Activated T-cell treated with anti-CD3 and anti-CD28 coated beads for 1 hour (primary cell): ENCODE measurements around the gene CTBP2.
"Not testable (repeated sequence)": the region's sequence is repeated elsewhere in the genome, so short reads cannot be mapped to it uniquely, and the experiment has no call there.

Source experiments
- DNase-seq: peaks from one replicate; pipeline ENCODE4 v3.0.0-alpha.2; 2020; ENCODE audit warnings: low read depth

Gene CTBP2

GRCh38 chr10:125158601-125159485 is 1.5 kb downstream of the CTBP2 start:
- no peak for DNase-seq

- DNase-seq, result no peak
Measured at GRCh38 chr10:125158275-125158600, 2.1 kb downstream of the CTBP2 start.

- no peak for DNase-seq
Measured at GRCh38 chr10:125157505-125157904, 2.9 kb downstream of the CTBP2 start.

GRCh38 chr10:125156739-125157480 is 3.5 kb downstream of the CTBP2 start:
- no peak for DNase-seq

DNA sequence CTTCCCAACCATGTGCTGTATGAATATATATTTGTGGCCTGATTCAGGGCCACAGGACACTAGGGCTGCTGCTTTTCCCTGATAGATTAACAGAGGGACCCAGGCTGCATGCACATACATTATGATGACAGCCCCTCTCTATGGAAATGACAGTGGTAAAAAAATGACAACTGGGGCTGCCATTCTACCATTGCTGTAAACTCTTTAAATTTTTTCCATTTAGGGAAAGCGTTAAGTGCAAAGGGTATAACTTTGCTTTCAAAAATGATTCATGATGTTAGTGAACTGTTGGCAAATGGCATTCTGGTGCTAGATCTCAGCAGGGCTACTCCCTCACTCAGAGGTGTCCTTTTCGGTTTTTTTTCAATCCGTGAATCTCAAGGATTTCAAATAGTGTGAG is 4.2 kb downstream of the CTBP2 start:
- DNase-seq, result no peak

DNA sequence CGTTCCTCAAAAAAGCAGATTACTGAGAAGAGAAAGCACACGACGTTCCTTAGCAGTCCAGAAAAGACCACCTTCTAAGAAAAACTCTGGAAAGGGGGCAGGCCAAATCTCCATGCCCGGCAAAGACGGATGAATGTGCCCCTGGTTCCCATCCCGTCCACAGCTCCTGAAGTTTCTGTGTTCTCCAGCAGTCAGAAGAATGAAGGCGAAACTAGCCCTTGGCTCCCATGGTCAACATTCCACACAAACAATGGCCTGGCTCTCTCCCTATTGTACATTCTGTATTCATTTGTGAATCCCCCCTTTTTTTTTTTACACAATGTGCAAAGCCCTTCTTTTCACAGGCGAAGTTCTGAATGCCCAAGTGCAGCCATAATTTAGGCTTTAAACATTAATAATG is 5.3 kb downstream of the CTBP2 start:
- no peak for DNase-seq

DNA sequence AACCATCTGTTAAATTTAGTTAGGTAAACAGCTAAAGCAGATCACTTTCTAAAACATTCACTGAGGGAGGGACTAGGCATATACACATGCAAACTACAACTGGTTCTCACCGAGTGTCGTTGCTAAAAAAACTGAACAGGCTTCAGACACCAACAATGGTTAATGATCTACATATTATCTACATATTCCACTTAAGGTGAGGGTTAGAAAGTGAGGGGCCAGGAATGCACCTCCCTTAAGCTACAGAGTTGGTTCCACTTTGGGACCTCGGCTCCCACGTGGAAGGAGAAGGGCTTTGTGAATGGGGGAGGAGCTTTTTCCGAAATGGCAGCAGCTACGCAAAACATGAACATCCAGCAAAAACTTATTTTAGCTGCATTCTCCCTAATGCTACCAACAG is 5.8 kb downstream of the CTBP2 start:
- DNase-seq, result no peak

DNA sequence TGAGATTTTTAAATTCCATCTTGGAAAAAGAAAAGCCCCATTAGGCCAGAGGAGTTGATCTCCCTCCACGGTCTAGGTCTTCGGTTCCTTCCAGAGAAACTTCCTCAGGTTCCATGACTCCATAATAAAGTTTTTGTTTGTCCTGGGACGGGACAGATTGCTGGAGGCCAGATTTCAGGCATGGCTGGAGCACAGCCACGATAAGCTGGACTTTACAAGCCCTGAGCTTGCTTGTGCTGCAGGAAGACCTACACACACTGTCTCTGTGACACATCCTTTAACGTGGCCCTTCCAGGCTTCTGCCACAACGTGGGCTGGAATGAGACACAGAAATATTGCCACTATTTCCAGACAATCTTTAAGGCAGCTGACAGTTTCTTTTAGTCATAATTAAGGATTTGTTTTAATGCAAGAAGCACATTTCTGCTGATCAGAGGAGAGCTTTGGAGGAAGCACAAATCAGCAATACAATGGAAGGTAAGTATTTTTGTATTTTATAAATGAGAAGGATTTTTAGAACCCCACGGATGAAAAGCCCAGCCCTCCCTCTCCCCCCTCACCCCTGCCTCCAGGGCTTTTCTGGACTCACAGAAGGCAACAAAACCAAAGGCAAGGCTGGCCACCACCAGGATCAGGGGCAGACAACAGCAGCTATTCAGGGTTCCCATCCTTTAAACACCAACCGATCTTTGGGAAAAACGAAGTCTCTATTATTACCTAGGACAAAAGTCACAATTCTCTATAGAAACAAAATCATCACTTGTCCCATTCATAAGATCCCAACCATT is 6.5 kb downstream of the CTBP2 start:
- DNase-seq, result no peak

DNA sequence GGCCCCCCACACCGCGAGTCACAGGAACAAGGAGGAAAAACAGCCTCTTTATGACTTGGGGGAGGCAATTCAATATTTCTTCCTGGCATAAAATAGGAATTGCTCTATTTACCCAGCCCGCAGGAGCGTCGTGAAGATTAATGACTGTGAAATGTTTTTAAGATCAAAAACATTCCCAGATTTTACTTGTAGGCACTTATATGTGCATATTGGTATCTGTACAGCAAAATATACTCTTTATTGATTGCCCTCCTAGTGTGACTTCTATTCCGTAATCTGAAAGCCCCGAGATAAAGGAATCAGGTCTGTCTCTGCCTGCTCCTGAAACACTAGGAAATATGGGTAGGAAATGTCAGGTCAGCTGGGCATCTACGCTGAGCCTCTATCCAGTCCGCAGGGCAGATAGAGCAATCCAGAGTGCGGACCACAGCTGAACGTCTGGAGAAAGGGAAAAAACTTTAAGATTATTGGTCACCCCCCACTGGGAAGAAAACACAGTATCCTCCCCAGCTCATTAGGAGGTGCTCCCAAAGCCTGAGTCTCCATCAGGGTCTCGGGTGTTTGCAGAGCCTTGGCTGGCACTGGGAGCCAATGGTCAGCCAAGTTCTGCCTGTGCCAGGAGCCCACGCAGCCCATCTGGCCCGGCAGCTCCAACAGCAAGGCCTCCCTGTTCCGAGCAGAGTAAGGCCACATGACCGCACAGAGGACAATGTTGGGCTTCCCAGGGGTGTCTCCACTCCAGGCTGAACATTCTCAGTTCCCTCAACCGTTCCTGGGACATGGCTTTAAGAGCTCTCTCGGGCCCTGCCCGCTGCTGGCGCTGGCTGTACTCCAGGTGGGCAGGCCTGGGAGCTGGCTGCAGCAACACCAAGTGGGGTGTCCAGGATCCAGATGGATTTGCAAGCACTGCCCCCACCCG is 7.7 kb downstream of the CTBP2 start:
- DNase-seq, result no peak

GRCh38 chr10:125151553-125152449 is 8.6 kb downstream of the CTBP2 start:
- DNase-seq, result no peak

- no peak for DNase-seq
Measured at GRCh38 chr10:125151170-125151552, 9.2 kb downstream of the CTBP2 start.

DNA sequence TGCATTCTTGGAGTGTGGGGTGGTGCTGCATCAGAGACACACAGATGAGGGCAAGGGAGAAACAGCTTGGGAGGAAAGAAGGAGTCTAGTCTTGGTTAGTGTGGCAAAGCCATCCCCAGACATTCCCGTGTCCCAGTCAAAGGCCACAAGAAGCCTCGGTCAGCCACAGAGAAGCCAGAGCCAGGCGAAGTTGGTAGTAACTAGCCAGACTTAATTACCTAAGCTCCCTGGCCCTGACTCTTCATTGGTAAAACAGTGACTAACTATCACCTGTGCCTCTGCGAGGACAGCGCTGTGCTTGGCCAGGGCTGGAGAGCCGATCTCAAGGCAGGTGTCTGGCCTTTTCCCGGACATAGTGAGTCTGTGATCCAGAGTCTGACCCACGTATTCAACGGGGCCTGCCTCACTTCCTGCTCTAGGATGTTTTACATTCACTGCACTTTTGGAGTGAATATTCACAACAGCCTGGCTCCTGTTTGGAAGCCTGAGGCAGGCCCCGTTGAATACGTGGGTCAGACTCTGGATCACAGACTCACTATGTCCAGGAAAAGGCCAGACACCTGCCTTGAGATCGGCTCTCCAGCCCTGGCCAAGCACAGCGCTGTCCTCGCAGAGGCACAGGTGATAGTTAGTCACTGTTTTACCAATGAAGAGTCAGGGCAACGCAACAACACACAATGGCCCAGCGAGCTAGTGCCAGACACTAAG is 9.8 kb downstream of the CTBP2 start:
- not testable (repeated sequence) for DNase-seq

GRCh38 chr10:125149680-125150047 is 10.7 kb downstream of the CTBP2 start:
- no peak for DNase-seq

- DNase-seq, result no peak
Measured at GRCh38 chr10:125149036-125149679, 11.2 kb downstream of the CTBP2 start.

DNA sequence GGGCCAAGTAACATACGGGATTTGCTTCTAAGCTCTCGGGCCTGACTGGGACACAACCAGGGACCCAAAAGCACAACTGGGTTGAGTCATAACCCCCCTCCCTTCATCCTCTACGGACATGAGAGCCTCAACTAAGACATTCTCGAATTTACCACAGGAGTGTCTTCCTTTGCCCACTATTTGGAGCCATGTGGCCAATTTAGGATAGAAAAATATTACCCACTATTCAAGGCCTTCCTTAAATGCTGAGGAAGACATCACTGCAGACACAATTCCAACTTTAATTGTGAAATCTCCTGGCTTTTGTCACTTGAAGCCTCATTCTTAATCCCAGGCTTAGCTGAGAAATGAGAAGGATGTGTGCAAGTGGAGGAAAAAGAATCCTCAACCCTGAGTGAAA is 11.8 kb downstream of the CTBP2 start:
- no peak for DNase-seq

DNA sequence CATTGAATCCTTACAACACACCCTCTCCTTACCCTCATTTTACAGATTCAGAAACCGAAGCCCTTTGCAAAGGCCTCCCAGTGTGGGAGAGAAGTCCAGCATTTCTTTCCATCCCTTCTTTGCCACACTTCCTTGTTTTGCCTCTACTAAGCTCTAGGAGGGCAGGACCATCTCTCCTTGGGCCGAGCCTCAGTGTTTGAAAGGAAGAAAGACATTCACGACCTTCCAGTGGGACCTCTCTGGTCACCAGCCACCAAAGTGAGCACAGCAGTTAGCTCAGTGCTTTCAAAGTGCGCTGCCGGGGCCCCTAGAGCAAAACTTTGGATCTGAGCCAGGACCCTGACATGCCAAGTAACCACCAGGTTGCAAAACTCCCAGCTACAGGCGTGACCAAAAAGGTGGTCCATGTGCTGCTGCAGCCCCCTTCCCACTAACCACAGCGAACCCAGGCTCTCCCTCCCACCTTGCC is 12.4 kb downstream of the CTBP2 start:
- DNase-seq, result no peak

- DNase-seq, result no peak
Measured at GRCh38 chr10:125146791-125147579, 13.4 kb downstream of the CTBP2 start.

DNA sequence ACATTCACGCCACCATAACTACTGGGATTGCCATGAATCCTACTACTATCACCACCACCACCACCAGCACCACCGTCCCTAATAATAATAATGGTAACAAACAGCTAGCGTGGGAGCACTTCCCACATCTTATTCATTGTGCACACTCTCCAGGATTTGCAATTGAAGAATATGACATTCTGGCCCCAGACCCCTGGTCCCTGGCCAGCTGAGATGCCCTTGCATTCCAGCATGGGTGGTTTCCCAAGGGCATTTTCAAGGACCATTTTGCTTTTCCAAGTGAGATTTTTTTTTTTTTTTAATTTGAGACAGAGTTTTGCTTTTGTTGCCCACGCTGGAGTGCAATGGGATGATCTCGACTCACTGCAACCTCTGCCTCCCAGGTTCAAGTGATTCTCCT is 14.7 kb downstream of the CTBP2 start:
- no peak for DNase-seq
